ENCODE data around the gene SLC39A12.

DNA sequence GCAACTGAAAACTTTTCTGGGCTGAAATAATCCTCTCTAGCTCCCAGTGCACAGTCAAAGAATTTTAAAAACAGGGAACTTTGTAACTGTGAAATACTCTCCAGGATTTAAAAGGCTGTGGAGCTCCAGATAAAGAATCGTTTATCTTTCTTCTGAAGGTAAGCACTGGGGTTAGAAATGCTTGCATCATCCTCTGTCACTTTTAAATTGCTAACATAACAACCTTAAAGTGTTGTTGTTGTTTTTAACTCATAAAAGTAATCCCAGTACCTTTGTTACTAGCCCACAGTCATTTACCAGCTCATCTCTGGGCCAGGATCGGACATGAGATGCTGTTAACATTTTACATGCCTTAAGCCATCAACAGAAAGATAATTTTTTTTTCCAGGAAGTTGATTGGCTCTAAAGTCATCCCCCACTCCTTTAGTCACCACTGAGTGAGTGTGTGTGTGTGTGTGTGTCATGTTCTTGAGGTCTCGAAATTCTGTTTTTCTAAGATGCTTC, at the start of gene SLC39A12:
- TF ChIP-seq CTCF (conservative IDR thresholded peaks at IDR 0.05; ENCODE audit: low read depth, low read length) (no peak), RCOR1 (IDR thresholded peaks at IDR 0.05; ENCODE audit: insufficient replicate concordance, low read length) (no peak), SMC3 (IDR thresholded peaks at IDR 0.05; ENCODE audit: low read depth, low read length) (no peak), RAD21 (IDR thresholded peaks at IDR 0.05; ENCODE audit: low read length) (no peak), POLR2A (IDR thresholded peaks at IDR 0.05; ENCODE audit: low read depth, low read length) (no peak), MXI1 (IDR thresholded peaks at IDR 0.05; ENCODE audit: borderline replicate concordance, low read depth, low read length) (no peak), MAFK (IDR thresholded peaks at IDR 0.05; ENCODE audit: low read depth, low read length) (no peak), RFX5 (IDR thresholded peaks at IDR 0.05; ENCODE audit: low read depth, low read length) (no peak)
